Prostate gland (tissue), 2 donors: ENCODE measurements around the gene SSH2.

ENCODE experiments used
- POLR2A ChIP-seq: fragments of 450-650 bp; IDR thresholded peaks from one replicate; pipeline ENCODE4 v1.6.1; 2016; ENCODE audit warnings: antibody characterized with exemption, mild to moderate bottlenecking
- TF ChIP-seq, protein P1 (sequence below), 4 experiments: fragments of 200-600 bp in 2 of 4; fragments of 450-650 bp in 2 of 4; sonication (generic) in 2 of 4; IDR thresholded peaks; 1 replicate in 3 of 4; 2 replicates in 1 of 4; pipeline ENCODE4 v1.5.1; 2016 to 2019; ENCODE audit warnings: antibody characterized with exemption in 4 of 4, mild to moderate bottlenecking in 2 of 4, moderate library complexity in 2 of 4

DNA sequence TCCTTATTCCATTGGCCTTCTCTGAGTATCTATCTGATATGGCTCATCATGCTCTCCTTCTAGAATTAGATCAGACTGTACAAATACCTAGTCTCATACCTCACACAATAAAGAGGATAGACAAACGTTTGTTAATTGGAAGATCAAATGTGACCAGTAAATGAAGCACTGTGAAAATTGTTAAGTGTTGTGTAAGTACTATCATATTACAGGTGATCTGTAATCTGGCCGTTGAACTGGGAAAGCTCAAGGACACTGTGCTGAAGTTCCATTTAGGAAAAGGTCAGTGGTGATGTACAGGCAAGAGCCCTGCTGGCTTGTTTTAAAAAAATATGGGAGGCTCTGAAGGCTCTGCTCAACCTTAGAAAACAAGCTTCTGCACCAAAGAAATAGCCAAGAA lies 268.8 kb downstream of the SSH2 start:
- TF ChIP-seq, protein P1, sequence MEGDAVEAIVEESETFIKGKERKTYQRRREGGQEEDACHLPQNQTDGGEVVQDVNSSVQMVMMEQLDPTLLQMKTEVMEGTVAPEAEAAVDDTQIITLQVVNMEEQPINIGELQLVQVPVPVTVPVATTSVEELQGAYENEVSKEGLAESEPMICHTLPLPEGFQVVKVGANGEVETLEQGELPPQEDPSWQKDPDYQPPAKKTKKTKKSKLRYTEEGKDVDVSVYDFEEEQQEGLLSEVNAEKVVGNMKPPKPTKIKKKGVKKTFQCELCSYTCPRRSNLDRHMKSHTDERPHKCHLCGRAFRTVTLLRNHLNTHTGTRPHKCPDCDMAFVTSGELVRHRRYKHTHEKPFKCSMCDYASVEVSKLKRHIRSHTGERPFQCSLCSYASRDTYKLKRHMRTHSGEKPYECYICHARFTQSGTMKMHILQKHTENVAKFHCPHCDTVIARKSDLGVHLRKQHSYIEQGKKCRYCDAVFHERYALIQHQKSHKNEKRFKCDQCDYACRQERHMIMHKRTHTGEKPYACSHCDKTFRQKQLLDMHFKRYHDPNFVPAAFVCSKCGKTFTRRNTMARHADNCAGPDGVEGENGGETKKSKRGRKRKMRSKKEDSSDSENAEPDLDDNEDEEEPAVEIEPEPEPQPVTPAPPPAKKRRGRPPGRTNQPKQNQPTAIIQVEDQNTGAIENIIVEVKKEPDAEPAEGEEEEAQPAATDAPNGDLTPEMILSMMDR (IDR thresholded peaks at IDR 0.05), result no peak
- TF ChIP-seq POLR2A, result no peak
